ENCODE results near the gene GPR37.

Gene GPR37

GRCh38 chr7:124768525-124768924 lies 2.9 kb upstream of the GPR37 start:
- H3K4me1 Mint-ChIP-seq (ENCODE audit: low read depth), result peaks cover 16% of the 10 kb centered on the region

GRCh38 chr7:124764847-124765400 lies 668 bp downstream of the GPR37 start:
- H3K27me3 Mint-ChIP-seq, result peaks cover 67% of the 10 kb centered on the region
- no peaks in the 10 kb centered on the region for H3K9me3 Mint-ChIP-seq
- peak overlapping the region; percentile 75 for H3K4me3 Mint-ChIP-seq
- H3K36me3 Mint-ChIP-seq (ENCODE audit: low read depth), result no peaks in the 10 kb centered on the region
- no peak overlapping the region for H3K27ac Mint-ChIP-seq
- H3K4me1 Mint-ChIP-seq (ENCODE audit: low read depth), result peaks cover 16% of the 10 kb centered on the region

More at GRCh38 chr7:124768525-124768924, 2.9 kb upstream of the GPR37 start:
- H3K36me3 Mint-ChIP-seq (ENCODE audit: low read depth), result no peaks in the 10 kb centered on the region
- peaks cover 63% of the 10 kb centered on the region for H3K27me3 Mint-ChIP-seq
- H3K4me3 Mint-ChIP-seq, result no peak overlapping the region
- H3K27ac Mint-ChIP-seq, result no peak overlapping the region
- H3K9me3 Mint-ChIP-seq, result no peaks in the 10 kb centered on the region

GRCh38 chr7:124764051-124764846 lies 1.3 kb downstream of the GPR37 start:
- Mint-ChIP-seq H3K9me3 (no peaks in the 10 kb centered on the region), H3K36me3 (ENCODE audit: low read depth) (no peaks in the 10 kb centered on the region), H3K4me3 (peak overlapping the region; percentile 75), H3K4me1 (ENCODE audit: low read depth) (peaks cover 16% of the 10 kb centered on the region), H3K27me3 (peaks cover 70% of the 10 kb centered on the region), H3K27ac (no peak overlapping the region)

GRCh38 chr7:124762611-124763143 lies 2.9 kb downstream of the GPR37 start:
- no peak overlapping the region for H3K4me3 Mint-ChIP-seq

GRCh38 chr7:124761164-124761715 lies 4.4 kb downstream of the GPR37 start:
- peaks cover 66% of the 10 kb centered on the region for H3K27me3 Mint-ChIP-seq
- H3K27ac Mint-ChIP-seq, result no peak overlapping the region

More at GRCh38 chr7:124762611-124763143, 2.9 kb downstream of the GPR37 start:
- Mint-ChIP-seq H3K27ac (no peak overlapping the region), H3K27me3 (peaks cover 65% of the 10 kb centered on the region), H3K4me1 (ENCODE audit: low read depth) (peaks cover 16% of the 10 kb centered on the region), H3K9me3 (no peaks in the 10 kb centered on the region), H3K36me3 (ENCODE audit: low read depth) (no peaks in the 10 kb centered on the region)

GRCh38 chr7:124758327-124758726 lies 7.3 kb downstream of the GPR37 start:
- Mint-ChIP-seq H3K9me3 (no peaks in the 10 kb centered on the region), H3K27me3 (peaks cover 60% of the 10 kb centered on the region), H3K27ac (no peak overlapping the region), H3K4me3 (no peak overlapping the region), H3K36me3 (ENCODE audit: low read depth) (no peaks in the 10 kb centered on the region), H3K4me1 (ENCODE audit: low read depth) (no peaks in the 10 kb centered on the region)

More at GRCh38 chr7:124761164-124761715, 4.4 kb downstream of the GPR37 start:
- Mint-ChIP-seq H3K36me3 (ENCODE audit: low read depth) (no peaks in the 10 kb centered on the region), H3K4me1 (ENCODE audit: low read depth) (peaks cover 16% of the 10 kb centered on the region), H3K4me3 (no peak overlapping the region), H3K9me3 (no peaks in the 10 kb centered on the region)

- Mint-ChIP-seq H3K9me3 (no peaks in the 10 kb centered on the region), H3K27ac (no peak overlapping the region), H3K4me1 (ENCODE audit: low read depth) (no peaks in the 10 kb centered on the region), H3K36me3 (ENCODE audit: low read depth) (no peaks in the 10 kb centered on the region), H3K4me3 (no peak overlapping the region), H3K27me3 (peaks cover 42% of the 10 kb centered on the region)
Observed at GRCh38 chr7:124754576-124755268, 10.9 kb downstream of the GPR37 start.

GRCh38 chr7:124752310-124752709 lies 13.3 kb downstream of the GPR37 start:
- H3K4me3 Mint-ChIP-seq, result no peak overlapping the region
- no peaks in the 10 kb centered on the region for H3K4me1 Mint-ChIP-seq (ENCODE audit: low read depth)
- H3K27ac Mint-ChIP-seq, result no peak overlapping the region
- no peaks in the 10 kb centered on the region for H3K9me3 Mint-ChIP-seq
- H3K27me3 Mint-ChIP-seq, result peaks cover 27% of the 10 kb centered on the region
- H3K36me3 Mint-ChIP-seq (ENCODE audit: low read depth), result no peaks in the 10 kb centered on the region

GRCh38 chr7:124751027-124751426 lies 14.6 kb downstream of the GPR37 start:
- Mint-ChIP-seq H3K4me3 (no peak overlapping the region), H3K27me3 (peaks cover 15% of the 10 kb centered on the region), H3K4me1 (ENCODE audit: low read depth) (no peaks in the 10 kb centered on the region), H3K27ac (no peak overlapping the region), H3K36me3 (ENCODE audit: low read depth) (no peaks in the 10 kb centered on the region), H3K9me3 (no peaks in the 10 kb centered on the region)

- no peaks in the 10 kb centered on the region for H3K36me3 Mint-ChIP-seq (ENCODE audit: low read depth)
- no peak overlapping the region for H3K27ac Mint-ChIP-seq
- H3K4me1 Mint-ChIP-seq (ENCODE audit: low read depth), result no peaks in the 10 kb centered on the region
- H3K9me3 Mint-ChIP-seq, result no peaks in the 10 kb centered on the region
- H3K4me3 Mint-ChIP-seq, result no peak overlapping the region
- peaks cover 7% of the 10 kb centered on the region for H3K27me3 Mint-ChIP-seq
Observed at GRCh38 chr7:124747072-124747471, 18.5 kb downstream of the GPR37 start.

GRCh38 chr7:124738639-124739038 lies 27.0 kb downstream of the GPR37 start:
- Mint-ChIP-seq H3K4me3 (no peak overlapping the region), H3K9me3 (no peaks in the 10 kb centered on the region), H3K4me1 (ENCODE audit: low read depth) (no peaks in the 10 kb centered on the region), H3K27me3 (no peaks in the 10 kb centered on the region), H3K27ac (no peak overlapping the region), H3K36me3 (ENCODE audit: low read depth) (no peaks in the 10 kb centered on the region)

- no peaks in the 10 kb centered on the region for H3K36me3 Mint-ChIP-seq (ENCODE audit: low read depth)
- no peaks in the 10 kb centered on the region for H3K27me3 Mint-ChIP-seq
- no peaks in the 10 kb centered on the region for H3K4me1 Mint-ChIP-seq (ENCODE audit: low read depth)
- no peak overlapping the region for H3K4me3 Mint-ChIP-seq
- H3K27ac Mint-ChIP-seq, result no peak overlapping the region
- H3K9me3 Mint-ChIP-seq, result no peaks in the 10 kb centered on the region
Observed at GRCh38 chr7:124737760-124738300, 27.8 kb downstream of the GPR37 start.

GRCh38 chr7:124728610-124729009 lies 37.0 kb downstream of the GPR37 start:
- Mint-ChIP-seq H3K4me1 (ENCODE audit: low read depth) (no peaks in the 10 kb centered on the region), H3K9me3 (no peaks in the 10 kb centered on the region), H3K27ac (no peak overlapping the region), H3K4me3 (no peak overlapping the region), H3K36me3 (ENCODE audit: low read depth) (no peaks in the 10 kb centered on the region), H3K27me3 (peaks cover 3% of the 10 kb centered on the region)

- no peak overlapping the region for H3K27ac Mint-ChIP-seq
- no peaks in the 10 kb centered on the region for H3K9me3 Mint-ChIP-seq
- H3K4me1 Mint-ChIP-seq (ENCODE audit: low read depth), result no peaks in the 10 kb centered on the region
- no peaks in the 10 kb centered on the region for H3K36me3 Mint-ChIP-seq (ENCODE audit: low read depth)
- no peak overlapping the region for H3K4me3 Mint-ChIP-seq
- H3K27me3 Mint-ChIP-seq, result peaks cover 3% of the 10 kb centered on the region
Observed at GRCh38 chr7:124724507-124725192, 40.9 kb downstream of the GPR37 start.
